Mucosa of rectum (tissue), 2 donors: ENCODE data around the gene PRRT4.

ENCODE experiments used
- H3K27ac ChIP-seq, 2 donors: one replicate each; pipeline ENCODE4 v1.7.0; 2013; ENCODE audit warnings: inconsistent platforms in 2 of 2, low read depth in 2 of 2, low read length in 2 of 2
- H3K27me3 ChIP-seq, 2 donors: one replicate each; pipeline ENCODE4 v1.7.0; 2013; ENCODE audit warnings: low read length in 2 of 2; ENCODE audit not compliant: control insufficient read depth in 2 of 2, insufficient read depth in 2 of 2
- H3K36me3 ChIP-seq, 2 donors: one replicate each; pipeline ENCODE4 v1.7.0; 2013; ENCODE audit warnings: low read length in 2 of 2; ENCODE audit not compliant: control insufficient read depth in 2 of 2, insufficient read depth in 2 of 2
- H3K4me1 ChIP-seq, 2 donors: one replicate each; pipeline ENCODE4 v1.7.0; 2013; ENCODE audit warnings: low read length in 2 of 2, mild to moderate bottlenecking in 1 of 2; ENCODE audit not compliant: control insufficient read depth in 2 of 2, insufficient read depth in 2 of 2
- H3K4me3 ChIP-seq, 2 donors: one replicate each; pipeline ENCODE4 v1.7.0; 2013; ENCODE audit warnings: low read length in 2 of 2
- H3K9ac ChIP-seq, 2 donors: one replicate each; pipeline ENCODE4 v1.7.0; 2013; ENCODE audit warnings: low read length in 2 of 2, low read depth in 1 of 2, mild to moderate bottlenecking in 1 of 2
- H3K9me3 ChIP-seq, 2 donors: one replicate each; pipeline ENCODE4 v1.7.0; 2013; ENCODE audit warnings: low read length in 2 of 2; ENCODE audit not compliant: control insufficient read depth in 2 of 2
- donor health status: healthy.
- donor health status: Normal muscosa, but diverticular disease.

Gene PRRT4

DNA sequence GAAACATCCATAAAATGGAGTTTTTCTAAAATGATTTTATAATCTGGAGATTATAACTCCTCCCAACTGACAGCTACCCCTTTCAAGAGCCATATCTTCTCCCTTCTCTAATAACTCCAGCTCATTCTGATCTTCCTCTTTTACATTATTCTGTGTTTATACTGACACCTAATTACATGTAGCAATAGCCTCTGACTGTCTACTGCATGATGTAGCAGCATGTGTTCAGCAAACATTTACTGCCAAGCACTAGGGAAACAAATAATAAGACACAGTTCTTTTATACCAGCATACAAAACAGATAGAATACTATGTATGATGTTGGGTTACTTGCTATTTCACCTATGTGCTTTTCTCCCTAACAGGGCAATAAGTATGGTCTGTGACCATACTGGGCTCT, 38.5 kb downstream of the PRRT4 start:
- H3K9ac ChIP-seq: no peak overlapping the region
- H3K27ac ChIP-seq: no peak overlapping the region
- H3K4me3 ChIP-seq: no peak overlapping the region
- peaks cover 44 to 76% of the 10 kb centered on the region in 2 donors for H3K36me3 ChIP-seq
- no peaks in the 10 kb centered on the region for H3K9me3 ChIP-seq
- H3K4me1 ChIP-seq: no peaks in the 10 kb centered on the region
- H3K27me3 ChIP-seq: no peaks in the 10 kb centered on the region

DNA sequence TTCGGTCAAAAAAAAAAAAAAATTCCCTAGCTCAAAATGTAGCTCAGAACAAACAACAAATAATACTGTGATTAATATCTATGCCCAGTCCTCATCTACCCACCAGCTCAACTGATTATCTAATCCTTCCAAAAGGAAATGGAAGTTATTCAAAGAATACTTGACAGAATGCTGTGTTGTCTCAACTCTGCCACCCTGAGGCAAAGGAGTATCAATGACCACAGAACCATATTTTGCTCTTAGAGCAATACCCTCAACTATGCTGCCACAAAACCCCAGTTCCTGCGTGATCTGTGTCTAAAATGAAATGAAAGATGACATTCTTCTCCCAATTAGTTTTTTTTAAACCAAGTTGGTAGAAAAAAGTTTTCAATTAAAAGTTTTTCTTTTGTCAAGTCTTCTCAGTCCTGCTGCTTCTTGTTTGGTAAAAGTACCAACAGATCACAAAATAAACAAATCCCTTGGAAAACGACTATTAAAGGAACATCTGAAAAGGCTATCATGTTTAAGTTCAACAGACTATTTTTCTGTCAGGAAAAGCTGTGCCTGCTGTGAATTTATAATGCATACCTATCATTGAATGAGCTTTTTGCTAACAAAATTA, 39.3 kb downstream of the PRRT4 start:
- Histone ChIP-seq H3K4me1 (no peaks in the 10 kb centered on the region), H3K9ac (no peak overlapping the region), H3K4me3 (no peak overlapping the region), H3K9me3 (no peaks in the 10 kb centered on the region), H3K27me3 (no peaks in the 10 kb centered on the region), H3K27ac (no peak overlapping the region), H3K36me3 (peaks cover 49 to 76% of the 10 kb centered on the region in 2 donors)

DNA sequence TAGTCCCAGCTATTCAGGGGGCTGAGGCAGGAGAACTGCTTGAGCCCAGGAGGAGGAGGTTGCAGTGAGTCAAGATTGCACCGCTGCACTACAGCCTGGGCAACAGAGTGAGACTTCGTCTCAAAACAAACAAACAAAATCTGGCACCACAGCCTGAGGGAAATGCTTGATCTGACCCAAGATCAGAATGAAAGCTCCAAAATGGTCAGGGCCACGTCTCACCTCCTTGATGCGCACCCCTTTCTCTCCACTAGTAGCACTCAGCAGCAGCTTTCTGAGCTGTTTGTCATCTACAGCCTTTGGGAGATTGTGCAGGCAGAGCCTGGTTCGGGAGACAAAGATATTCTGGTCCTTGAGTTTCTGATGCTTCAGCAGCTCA, 40.5 kb downstream of the PRRT4 start:
- Histone ChIP-seq H3K36me3 (peaks cover 55 to 77% of the 10 kb centered on the region in 2 donors), H3K4me3 (no peak overlapping the region), H3K4me1 (no peaks in the 10 kb centered on the region), H3K27me3 (no peaks in the 10 kb centered on the region), H3K9ac (no peak overlapping the region), H3K9me3 (no peaks in the 10 kb centered on the region), H3K27ac (no peak overlapping the region)

DNA sequence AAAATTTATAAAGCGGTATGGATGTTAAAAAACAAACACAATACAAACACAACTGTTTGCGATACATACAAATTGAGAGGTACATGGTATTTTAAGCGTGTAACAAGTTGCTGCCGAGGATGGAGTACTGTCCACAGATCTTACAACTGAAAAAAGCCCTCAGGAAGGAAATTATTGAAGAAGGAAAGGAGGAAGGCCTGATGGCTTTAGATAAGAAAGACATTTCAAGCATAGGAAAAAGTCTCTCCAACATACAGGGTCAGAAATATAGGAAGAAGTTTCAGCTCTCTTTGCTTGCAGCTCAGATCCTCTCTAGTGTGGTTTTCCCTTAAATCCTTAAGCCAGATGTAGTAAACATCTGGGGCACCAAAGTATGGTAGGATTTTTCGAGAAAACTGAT, 42.8 kb downstream of the PRRT4 start:
- Histone ChIP-seq H3K9ac (no peak overlapping the region), H3K36me3 (peaks cover 60 to 69% of the 10 kb centered on the region in 2 donors)

DNA sequence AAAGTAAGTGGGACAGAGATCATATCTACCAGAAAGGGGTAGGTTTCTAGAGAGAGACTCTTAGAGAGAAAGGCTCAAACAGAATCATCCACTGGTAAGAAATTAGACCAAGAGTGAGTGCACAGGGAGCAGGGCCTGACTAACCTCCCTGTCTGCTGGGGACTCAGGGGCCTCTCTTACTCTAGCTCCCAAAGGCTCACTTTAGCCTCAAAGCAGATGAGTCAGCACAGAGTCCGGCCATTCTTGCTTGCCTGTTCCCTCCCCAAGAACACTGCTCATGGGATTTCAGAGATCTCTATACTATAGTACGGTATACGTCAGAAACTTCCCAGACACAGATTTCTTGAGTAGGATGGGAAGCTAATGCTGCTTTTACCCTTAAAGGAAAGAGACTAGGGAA, 50.5 kb downstream of the PRRT4 start:
- H3K27ac ChIP-seq: no peak overlapping the region
- H3K36me3 ChIP-seq: peaks cover 63 to 65% of the 10 kb centered on the region in 2 donors
- H3K27me3 ChIP-seq: no peaks in the 10 kb centered on the region
- no peaks in the 10 kb centered on the region for H3K9me3 ChIP-seq
- no peak overlapping the region for H3K4me3 ChIP-seq
- H3K9ac ChIP-seq: no peak overlapping the region
- H3K4me1 ChIP-seq: no peaks in the 10 kb centered on the region

More for the DNA sequence above, 42.8 kb downstream of the PRRT4 start:
- Histone ChIP-seq H3K4me1 (no peaks in the 10 kb centered on the region), H3K4me3 (no peak overlapping the region), H3K27ac (no peak overlapping the region), H3K9me3 (no peaks in the 10 kb centered on the region), H3K27me3 (no peaks in the 10 kb centered on the region)

DNA sequence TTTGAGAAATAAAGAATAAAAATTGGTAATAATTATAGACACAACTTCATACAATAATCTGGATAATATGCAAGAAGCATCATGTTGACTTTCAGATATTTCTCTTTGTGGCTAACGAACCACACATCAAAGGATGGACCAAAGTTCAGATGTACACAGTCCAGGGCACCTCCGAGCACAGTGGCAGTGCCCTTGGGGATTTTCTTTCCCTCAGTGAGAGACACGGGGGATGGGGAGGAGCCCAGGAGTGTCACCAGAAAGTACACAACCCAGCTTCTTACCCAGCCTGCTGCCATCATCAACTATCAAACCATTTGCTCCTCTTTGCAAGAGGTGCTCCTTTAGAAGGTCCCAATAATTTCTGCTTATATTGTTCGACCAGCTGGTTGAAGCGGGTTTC, 51.0 kb downstream of the PRRT4 start:
- Histone ChIP-seq H3K9ac (no peak overlapping the region), H3K27ac (no peak overlapping the region), H3K9me3 (no peaks in the 10 kb centered on the region), H3K27me3 (no peaks in the 10 kb centered on the region), H3K36me3 (peaks cover 66 to 67% of the 10 kb centered on the region in 2 donors), H3K4me1 (no peaks in the 10 kb centered on the region), H3K4me3 (no peak overlapping the region)

DNA sequence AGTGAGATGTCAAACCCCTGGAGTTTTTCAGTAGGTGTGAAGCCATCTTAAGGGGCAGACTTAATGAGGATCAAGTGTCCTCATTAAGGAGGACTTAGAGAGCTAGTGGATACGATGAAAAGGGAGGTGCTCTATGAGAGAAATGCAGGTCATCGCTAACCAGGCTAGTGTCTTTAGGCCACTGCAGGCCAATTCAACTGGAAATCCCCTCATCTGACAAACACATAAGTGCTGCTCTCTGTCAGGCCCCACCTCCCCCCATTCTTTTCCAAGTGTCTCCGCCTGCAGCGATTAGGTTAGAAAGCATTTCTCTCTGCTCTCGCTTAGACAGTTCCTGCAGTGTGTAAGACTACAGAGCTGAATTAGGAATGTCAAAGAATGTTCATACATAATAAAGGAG, 51.5 kb downstream of the PRRT4 start:
- Histone ChIP-seq H3K36me3 (peaks cover 65 to 66% of the 10 kb centered on the region in 2 donors), H3K4me1 (no peaks in the 10 kb centered on the region), H3K27ac (no peak overlapping the region)

DNA sequence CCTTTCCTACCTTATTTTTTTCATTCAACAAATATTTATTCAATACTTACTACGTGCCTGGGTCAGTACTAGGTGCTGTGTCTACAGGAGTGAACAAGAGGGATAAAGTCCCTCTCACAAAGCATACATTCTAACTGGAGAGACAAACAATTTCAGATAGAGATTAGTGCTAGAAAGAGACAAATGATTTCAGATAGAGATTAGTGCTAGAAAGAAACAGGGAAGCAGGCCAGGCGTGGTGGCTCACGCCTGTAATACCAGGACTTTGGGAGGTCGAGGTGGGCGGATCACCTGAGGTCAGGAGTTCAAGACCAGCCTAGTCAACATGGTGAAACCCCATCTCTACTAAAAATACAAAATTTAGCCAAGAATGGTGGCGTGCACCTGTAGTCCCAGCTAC, 52.4 kb downstream of the PRRT4 start:
- Histone ChIP-seq H3K9ac (no peak overlapping the region), H3K4me3 (no peak overlapping the region), H3K27ac (no peak overlapping the region), H3K27me3 (no peaks in the 10 kb centered on the region), H3K4me1 (no peaks in the 10 kb centered on the region), H3K36me3 (peaks cover 58 to 62% of the 10 kb centered on the region in 2 donors), H3K9me3 (no peaks in the 10 kb centered on the region)

More for the DNA sequence above, 51.5 kb downstream of the PRRT4 start:
- H3K27me3 ChIP-seq: no peaks in the 10 kb centered on the region
- H3K9ac ChIP-seq: no peak overlapping the region
- H3K4me3 ChIP-seq: no peak overlapping the region
- H3K9me3 ChIP-seq: no peaks in the 10 kb centered on the region

DNA sequence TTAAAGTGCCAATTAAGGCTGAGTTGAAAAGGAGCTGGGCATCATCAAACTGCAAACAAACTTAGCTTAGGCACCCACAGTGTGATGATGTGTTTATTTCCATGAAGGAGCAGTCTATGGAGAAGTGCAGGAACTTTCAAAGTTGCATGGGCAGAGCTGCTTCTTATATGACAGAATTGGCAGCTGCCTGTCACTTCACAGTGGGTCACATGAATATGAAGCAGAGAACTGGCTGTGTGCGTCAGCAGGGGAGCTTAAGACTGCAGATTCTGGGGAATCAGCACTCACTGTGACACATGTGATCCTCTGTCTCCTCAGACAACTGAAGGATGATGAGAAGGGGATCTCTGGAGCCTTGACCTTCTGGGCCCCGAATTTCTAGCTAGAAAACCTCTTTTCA, 54.4 kb downstream of the PRRT4 start:
- Histone ChIP-seq H3K4me3 (no peak overlapping the region), H3K9me3 (no peaks in the 10 kb centered on the region), H3K36me3 (peaks cover 46% of the 10 kb centered on the region in 2 donors), H3K27me3 (no peaks in the 10 kb centered on the region), H3K27ac (no peak overlapping the region), H3K9ac (no peak overlapping the region), H3K4me1 (no peaks in the 10 kb centered on the region)

DNA sequence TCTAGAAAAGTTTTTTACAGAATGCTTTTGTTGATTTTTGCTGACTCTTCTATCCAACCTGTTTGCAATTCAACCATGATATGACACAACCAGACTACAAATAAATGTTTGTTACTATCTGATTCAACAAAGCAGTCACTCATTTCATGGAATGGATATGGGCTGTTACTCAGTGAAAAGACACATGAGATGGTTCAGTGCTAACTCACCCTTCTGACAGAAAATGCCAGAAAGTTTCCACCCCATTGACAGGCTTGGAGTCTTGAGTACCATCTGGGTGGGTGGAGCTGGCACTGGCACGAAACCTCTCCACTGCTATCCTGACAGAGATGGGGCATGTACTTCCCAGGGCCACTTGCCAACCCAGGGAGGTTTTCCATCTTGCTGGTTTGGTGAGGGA, 57.3 kb downstream of the PRRT4 start:
- no peaks in the 10 kb centered on the region for H3K4me1 ChIP-seq
- H3K4me3 ChIP-seq: no peak overlapping the region
- peaks cover 26 to 29% of the 10 kb centered on the region in 2 donors for H3K36me3 ChIP-seq
- no peaks in the 10 kb centered on the region for H3K27me3 ChIP-seq
- H3K9me3 ChIP-seq: no peaks in the 10 kb centered on the region
- no peak overlapping the region for H3K27ac ChIP-seq
- no peak overlapping the region for H3K9ac ChIP-seq

DNA sequence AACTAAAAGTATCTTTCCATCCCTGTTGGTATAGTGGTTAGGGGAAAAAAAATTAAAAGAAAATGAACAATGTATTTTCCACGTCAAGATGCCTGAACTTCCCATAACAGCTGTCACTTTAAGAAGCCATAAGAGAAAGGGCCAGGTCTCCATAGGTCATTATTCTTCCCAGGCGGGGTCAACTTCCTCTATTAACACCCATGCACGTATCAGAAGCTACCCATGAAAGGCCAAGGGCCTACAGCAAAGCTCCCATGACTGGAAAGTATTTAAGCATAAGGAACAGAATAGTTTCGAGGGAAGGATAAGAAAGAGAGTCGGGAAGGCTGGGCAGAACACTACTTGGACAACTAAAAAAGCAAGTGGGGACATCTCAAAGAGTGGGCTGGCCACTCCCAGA, 57.8 kb downstream of the PRRT4 start:
- Histone ChIP-seq H3K27me3 (no peaks in the 10 kb centered on the region), H3K9me3 (no peaks in the 10 kb centered on the region), H3K9ac (no peak overlapping the region), H3K36me3 (peaks cover 22 to 29% of the 10 kb centered on the region in 2 donors), H3K27ac (no peak overlapping the region), H3K4me1 (no peaks in the 10 kb centered on the region), H3K4me3 (no peak overlapping the region)
